Neural crest cell (in vitro differentiated cells): ENCODE data around the gene HNRNPM. TPM values are rescaled to one million over a fixed set of nuclear protein-coding genes. Genes with fewer than 3 reads are reported as not detected.

Source experiments
- DNase-seq: peaks from one replicate; pipeline ENCODE4 v3.0.0; 2021; ENCODE audit warnings: low read depth, mixed read lengths, low spot score
- H3K27ac Mint-ChIP-seq: one replicate; pipeline ENCODE4 v1.8.0; 2021; ENCODE audit warnings: mild to moderate bottlenecking, mixed read lengths; ENCODE audit not compliant: unreplicated experiment
- H3K27me3 Mint-ChIP-seq: 2 replicates; pipeline ENCODE4 v1.8.0; 2021; ENCODE audit warnings: low read depth, mild to moderate bottlenecking, mixed read lengths
- H3K36me3 Mint-ChIP-seq: 2 replicates; pipeline ENCODE4 v1.8.0; 2021; ENCODE audit warnings: low read depth, mild to moderate bottlenecking, mixed read lengths
- H3K4me1 Mint-ChIP-seq: 2 replicates; pipeline ENCODE4 v1.8.0; 2021; ENCODE audit warnings: mixed read lengths
- H3K4me3 Mint-ChIP-seq: one replicate; pipeline ENCODE4 v1.8.0; 2021; ENCODE audit warnings: mild to moderate bottlenecking, mixed read lengths
- H3K9me3 Mint-ChIP-seq: 2 replicates; pipeline ENCODE4 v1.8.0; 2021; ENCODE audit warnings: mixed read lengths
- CTCF ChIP-seq: fragments of 200-600 bp; sonication (generic); conservative IDR thresholded peaks from 2 replicates; pipeline ENCODE4 v1.5.0; 2021; ENCODE audit warnings: antibody characterized with exemption, mild to moderate bottlenecking
- total RNA-seq: library from RNA; stranded (reverse); gene quantifications from 2 replicates; pipeline ENCODE4 v1.2.1, GENCODE V29; 2021

Gene HNRNPM
- total RNA-seq, 1 donor from 2014 or later = 493 TPM

GRCh38 chr19:8478598-8478997, 33.8 kb downstream of the HNRNPM start:
- H3K4me3 Mint-ChIP-seq = no peak overlapping the region
- TF ChIP-seq CTCF = no peak
- no peak for DNase-seq
- H3K27me3 Mint-ChIP-seq = no peaks in the 10 kb centered on the region
- peaks cover 29% of the 10 kb centered on the region for H3K36me3 Mint-ChIP-seq
- H3K4me1 Mint-ChIP-seq = peaks cover 14% of the 10 kb centered on the region
- H3K9me3 Mint-ChIP-seq = no peaks in the 10 kb centered on the region
- H3K27ac Mint-ChIP-seq = no peak overlapping the region

- no peaks in the 10 kb centered on the region for H3K9me3 Mint-ChIP-seq
- peak overlapping the region; percentile 2 for H3K4me3 Mint-ChIP-seq
- no peak for DNase-seq
- no peak for TF ChIP-seq CTCF
- peaks cover 24% of the 10 kb centered on the region for H3K36me3 Mint-ChIP-seq
- H3K27ac Mint-ChIP-seq = peak overlapping the region; percentile 41
- no peaks in the 10 kb centered on the region for H3K27me3 Mint-ChIP-seq
- peaks cover 16% of the 10 kb centered on the region for H3K4me1 Mint-ChIP-seq
These were observed 36.4 kb downstream of the HNRNPM start for GRCh38 chr19:8481201-8481600.

- H3K27me3 Mint-ChIP-seq = no peaks in the 10 kb centered on the region
- H3K4me1 Mint-ChIP-seq = peaks cover 20% of the 10 kb centered on the region
- H3K27ac Mint-ChIP-seq = peak overlapping the region; percentile 41
- no peaks in the 10 kb centered on the region for H3K9me3 Mint-ChIP-seq
- TF ChIP-seq CTCF = no peak
- peaks cover 28% of the 10 kb centered on the region for H3K36me3 Mint-ChIP-seq
- H3K4me3 Mint-ChIP-seq = peak overlapping the region; percentile 2
- no peak for DNase-seq
These were observed 36.8 kb downstream of the HNRNPM start for GRCh38 chr19:8481616-8482015.

- no peak for TF ChIP-seq CTCF
- H3K4me3 Mint-ChIP-seq = no peak overlapping the region
- DNase-seq = no peak
- no peaks in the 10 kb centered on the region for H3K9me3 Mint-ChIP-seq
- H3K27ac Mint-ChIP-seq = peak overlapping the region; percentile 68
- H3K36me3 Mint-ChIP-seq = peaks cover 32% of the 10 kb centered on the region
- peaks cover 30% of the 10 kb centered on the region for H3K4me1 Mint-ChIP-seq
- no peaks in the 10 kb centered on the region for H3K27me3 Mint-ChIP-seq
These were observed 37.9 kb downstream of the HNRNPM start for GRCh38 chr19:8482696-8483095.

GRCh38 chr19:8483165-8483564, 38.4 kb downstream of the HNRNPM start:
- peaks cover 32% of the 10 kb centered on the region for H3K36me3 Mint-ChIP-seq
- no peak for DNase-seq
- no peak for TF ChIP-seq CTCF
- H3K4me3 Mint-ChIP-seq = no peak overlapping the region
- H3K27ac Mint-ChIP-seq = peak overlapping the region; percentile 76
- no peaks in the 10 kb centered on the region for H3K9me3 Mint-ChIP-seq
- H3K4me1 Mint-ChIP-seq = peaks cover 30% of the 10 kb centered on the region
- H3K27me3 Mint-ChIP-seq = no peaks in the 10 kb centered on the region
